NCI-H146 (cell line): ENCODE data around the gene DAZAP1.

Experiments
- DNase-seq: peaks from one replicate; lab custom pipeline; 2025; lab: John Stamatoyannopoulos, UW

Gene DAZAP1

GRCh38 chr19:1377176-1377964 lies 30.0 kb upstream of the DAZAP1 start:
- no peak for DNase-seq

DNA sequence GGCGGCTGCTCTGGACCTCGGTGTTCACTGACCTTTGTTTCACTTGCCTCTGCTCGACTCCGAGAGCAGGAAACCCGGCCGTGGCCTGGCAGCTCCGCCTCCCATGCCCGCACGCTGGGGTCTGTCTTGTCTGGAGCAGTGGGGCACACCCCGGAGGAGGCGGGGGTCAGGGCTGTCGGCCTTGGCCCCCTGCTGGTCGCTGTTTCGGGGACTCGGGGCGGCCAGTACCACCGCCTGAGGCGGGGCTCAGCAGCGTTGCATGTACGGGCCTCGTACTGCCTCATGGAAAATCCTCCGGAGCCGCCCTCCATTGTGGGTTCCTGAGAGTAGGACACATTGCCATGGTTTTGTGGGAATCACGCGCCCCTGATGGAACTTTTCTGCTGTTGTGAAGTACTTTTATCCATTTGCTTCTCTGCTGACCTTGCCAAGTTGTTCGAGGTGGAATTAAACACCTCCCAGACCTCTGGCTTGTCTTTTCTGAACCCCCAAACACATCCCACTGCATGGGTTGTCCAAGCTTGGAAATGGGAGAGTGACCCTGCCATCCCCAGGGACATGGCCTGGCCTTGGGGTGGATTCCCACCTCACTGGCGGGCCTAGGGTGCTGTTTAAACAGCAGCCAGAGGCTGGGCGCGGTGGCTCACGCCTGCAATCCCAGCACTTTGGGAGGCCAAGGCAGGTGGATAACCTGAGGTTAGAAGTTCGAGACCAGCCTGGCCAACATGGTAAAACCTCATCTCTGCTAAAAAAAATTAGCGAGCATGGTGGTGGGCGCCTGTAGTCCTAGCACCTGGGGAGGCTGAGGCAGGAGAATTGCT lies 29.2 kb upstream of the DAZAP1 start:
- DNase-seq: no peak

DNA sequence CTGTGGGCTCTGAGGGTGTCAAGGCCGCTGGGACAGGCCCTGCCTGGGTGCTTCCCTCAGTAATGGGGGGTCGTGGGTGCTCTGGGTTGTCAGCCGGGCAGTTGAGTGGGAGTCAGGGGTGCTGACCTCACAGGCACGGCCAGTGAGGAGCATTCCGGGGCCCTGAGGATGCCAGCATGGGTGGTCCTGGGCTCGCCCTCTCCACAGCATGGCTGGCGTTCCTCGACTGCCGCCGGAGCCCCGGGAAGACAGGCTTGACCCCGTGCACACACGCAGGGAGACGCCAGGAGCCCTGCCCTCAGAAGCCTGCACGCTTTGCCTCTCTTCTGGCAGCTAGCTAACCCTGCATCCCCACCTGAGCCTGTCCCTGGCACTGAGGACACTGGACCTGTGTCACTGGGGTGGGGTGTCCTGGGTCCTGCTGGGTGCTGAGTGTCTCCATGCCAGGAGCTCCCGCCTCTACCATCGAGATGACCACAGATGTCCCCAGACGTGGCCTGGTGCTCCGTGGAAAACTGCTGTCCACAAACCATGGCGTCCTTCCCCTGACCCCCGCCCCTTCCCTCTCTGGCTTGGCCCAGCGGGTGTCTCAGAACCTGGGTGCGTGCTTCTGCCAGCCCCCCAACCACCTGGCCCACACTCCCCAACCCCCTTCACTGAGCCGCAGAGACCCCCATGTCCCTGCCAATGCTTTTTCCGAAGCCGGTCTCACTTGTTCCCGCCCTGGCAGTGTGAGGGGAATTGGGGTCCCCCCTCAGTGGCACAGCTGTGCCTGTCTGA lies 28.1 kb upstream of the DAZAP1 start:
- DNase-seq: no peak

DNA sequence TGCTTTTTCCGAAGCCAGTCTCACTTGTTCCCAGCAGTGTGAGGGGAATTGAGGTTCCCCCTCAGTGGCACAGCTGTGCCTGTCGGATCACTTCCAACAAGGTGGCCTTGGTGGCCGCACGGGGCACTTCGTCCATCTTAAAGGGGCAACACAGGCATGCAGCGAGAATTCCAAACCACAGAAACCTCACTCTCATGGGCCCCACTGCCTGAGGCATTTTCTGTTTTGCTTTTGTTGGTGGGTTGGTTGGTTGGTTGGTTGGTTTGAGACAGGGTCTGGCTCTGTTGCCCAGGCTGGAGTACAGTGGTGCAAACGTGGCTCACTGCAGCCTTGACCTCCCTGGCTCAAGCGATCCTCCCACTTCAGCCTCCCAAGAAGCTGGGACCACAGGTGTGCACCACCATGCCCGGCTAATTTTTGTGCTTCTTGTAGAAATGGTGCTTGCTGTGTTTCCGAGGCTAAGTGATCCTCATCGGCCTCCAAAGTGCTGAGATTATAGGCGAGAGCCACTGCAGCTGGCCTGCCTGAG lies 27.4 kb upstream of the DAZAP1 start:
- DNase-seq: no peak

DNA sequence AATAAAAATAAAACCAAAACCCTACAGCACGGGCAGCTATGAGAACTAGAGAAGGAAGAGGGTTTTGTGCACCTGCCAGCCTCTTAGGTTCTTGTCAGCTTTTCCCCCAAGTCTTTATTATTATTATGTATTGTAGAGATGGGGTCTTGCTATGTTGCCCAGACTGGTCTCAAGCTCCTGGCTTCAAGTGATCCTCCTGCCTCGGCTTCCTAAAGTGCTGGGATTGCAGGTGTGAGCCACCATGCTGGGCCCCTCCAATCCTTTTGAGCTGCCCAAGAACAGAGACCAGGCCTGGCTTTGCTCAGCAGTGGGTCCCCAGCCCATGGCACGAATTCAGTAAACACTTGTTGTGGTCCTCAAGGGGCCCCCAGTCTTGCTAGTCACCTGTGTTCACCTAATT lies 25.1 kb upstream of the DAZAP1 start:
- DNase-seq: no peak

DNA sequence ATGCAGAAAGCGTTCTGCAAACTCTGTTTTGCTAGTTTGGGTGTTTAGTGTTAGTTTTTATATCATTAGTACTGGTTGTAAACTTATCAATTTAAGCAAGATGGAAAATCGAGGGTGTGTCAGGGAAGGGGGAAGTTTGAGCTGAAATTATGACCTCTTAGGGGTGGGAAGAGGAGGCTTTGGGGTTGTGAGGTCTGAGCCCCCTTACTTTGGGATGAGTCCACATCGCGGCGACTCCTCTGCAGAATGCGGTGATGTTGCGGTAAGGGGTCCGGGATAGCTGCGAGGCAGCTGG lies 24.4 kb upstream of the DAZAP1 start:
- DNase-seq: no peak

DNA sequence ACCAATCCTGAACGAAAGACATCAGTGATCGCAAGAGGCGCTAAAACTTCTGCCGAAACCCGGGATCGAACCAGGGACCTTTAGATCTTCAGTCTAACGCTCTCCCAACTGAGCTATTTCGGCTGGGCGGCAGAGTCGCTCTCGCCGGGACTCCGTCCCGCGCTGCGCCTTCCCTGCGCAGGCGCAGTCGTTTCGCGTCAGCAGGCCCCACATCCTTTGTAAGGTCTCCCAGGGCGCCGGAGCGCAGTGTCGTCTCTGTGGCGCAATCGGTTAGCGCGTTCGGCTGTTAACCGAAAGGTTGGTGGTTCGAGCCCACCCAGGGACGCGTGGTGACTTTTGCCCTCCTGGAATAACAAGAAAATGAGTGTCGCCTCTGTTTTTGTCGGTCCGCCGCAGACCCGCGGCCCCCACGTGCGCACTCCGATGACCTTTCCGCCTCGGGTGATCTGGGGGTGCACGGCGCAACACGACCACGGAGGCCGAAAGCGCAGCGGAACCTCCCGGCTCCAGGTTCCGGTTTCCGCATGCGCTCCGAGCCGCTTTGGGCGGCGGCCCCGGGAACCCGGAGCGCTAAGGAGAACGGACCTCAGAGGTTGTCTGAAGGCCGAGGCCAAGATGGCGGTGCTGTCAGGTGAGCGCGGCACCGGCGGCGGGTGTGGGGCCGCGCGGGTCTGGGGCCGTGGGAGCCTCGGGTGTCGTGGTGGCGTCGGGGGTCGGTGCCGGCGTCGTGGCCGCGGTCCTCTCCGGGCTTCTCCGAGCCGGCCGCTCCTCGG lies 23.9 kb upstream of the DAZAP1 start, which contains the start of gene NDUFS7:
NDUFS7 (plus strand) TSS at position 596 of the 773 bp plus-strand sequence; CDS start at position 616, 20 bp downstream.
- DNase-seq: peak; percentile 73

- no peak for DNase-seq
These were observed 23.3 kb upstream of the DAZAP1 start for GRCh38 chr19:1384085-1384462.

DNA sequence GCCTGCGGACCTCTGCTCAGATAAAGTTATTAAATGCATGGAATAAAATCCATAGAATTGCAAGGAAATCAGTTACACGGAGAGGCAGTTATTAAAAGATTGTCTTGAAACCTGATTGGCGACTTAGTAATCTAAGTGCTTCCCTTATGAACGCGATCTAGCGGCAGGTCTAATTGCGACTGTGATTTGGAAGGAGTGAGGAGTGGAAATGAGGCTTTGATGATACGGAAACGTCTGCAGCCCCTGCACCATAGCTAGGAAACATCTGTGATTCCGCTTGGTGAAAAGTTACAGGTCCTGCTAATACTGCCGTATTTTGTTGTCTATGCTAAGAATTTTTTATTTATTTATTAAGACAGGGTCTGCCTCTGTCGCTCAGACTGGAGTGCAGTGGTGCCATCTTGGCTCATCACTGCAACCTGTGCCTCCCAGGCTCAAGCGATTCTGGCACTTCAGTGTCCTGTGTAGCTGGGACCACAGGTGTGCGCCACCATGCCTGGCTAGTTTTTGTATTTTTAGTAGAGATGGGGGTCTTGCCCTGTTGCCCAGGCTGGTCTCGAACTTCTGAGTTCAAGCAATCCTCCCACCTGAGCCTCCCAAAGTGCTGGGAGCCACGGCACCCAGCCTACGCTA lies 22.8 kb upstream of the DAZAP1 start:
- no peak for DNase-seq

- DNase-seq: no peak
These were observed 21.6 kb upstream of the DAZAP1 start for GRCh38 chr19:1385816-1386215.

DNA sequence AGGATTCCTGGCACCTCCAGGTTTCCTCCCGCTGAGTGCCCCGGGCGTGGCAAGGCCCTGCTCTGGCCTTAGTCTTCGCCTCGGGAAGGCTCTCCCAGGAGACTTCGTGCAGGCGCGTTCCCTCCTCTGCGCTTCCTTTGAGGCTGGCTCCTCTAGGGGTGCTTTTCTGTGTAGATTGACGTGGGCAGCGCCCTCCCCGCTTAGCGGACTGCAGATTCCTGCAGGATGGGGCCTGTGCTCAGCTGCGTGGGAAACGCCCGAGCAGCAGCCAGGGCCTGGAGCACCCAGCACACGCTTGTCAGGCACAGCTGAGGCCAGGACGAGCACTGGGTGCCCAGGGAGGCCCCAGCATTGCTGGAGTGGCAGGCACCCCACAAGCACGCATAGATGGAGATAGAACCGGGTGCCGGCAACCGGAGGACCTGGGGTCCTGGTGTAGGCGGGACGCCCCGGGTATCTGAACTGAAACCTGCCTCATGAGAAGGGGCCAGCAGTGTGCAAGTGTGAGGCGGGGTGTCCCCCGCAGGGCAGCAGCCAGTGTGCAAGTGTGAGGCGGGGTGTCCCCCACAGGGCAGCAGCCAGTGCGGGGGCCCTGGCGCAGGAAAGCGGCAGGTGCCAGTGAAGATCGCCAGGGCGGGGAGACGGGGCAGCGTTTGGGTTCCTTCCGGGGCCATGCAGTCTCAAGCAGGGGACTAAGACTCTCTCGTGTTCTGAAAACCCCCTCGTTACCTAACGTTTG lies 20.3 kb upstream of the DAZAP1 start:
- no peak for DNase-seq

- DNase-seq: no peak
These were observed 19.4 kb upstream of the DAZAP1 start for GRCh38 chr19:1387684-1388636.

- DNase-seq: no peak
These were observed 18.8 kb upstream of the DAZAP1 start for GRCh38 chr19:1388637-1389026.

DNA sequence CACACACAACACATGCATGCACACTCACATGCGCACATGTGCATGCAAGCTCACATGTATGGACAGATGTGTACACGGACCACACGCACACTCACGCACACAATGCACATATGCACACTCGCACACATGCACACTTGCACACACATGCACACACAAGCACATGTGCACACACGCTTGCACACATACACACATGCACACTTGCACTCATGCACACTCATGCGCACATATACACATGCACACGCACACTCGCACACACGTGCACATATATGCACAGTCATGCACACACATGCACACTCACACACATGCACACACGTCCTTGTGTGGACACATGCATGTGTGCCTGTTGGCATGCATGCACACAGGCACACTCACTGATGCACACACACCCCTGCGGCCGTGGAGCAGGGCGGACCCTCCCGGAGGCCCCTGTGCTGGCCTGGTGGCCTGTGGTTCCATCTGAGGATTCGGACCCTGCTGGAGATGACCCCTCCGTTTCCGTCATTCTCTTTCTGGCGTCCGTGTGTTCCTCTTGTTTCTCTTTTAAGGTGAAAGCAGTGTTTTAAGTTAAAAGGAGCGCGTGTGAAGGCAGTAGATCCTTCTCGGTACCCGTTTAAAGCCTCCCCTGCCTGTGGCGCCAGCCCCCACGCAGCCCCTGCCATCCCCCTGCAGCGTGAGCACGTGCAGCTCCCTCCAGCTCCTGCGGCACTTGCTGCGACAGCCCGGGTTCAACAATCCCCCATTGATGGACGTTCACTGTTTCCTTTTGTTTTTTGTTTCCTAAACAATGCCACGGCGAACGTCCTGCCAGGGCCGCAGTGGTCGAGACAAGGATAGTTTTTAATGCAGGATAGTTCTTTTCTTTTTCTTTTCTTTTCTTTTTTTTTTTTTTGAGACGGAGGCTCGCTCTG lies 18.1 kb upstream of the DAZAP1 start:
- DNase-seq: no peak

DNA sequence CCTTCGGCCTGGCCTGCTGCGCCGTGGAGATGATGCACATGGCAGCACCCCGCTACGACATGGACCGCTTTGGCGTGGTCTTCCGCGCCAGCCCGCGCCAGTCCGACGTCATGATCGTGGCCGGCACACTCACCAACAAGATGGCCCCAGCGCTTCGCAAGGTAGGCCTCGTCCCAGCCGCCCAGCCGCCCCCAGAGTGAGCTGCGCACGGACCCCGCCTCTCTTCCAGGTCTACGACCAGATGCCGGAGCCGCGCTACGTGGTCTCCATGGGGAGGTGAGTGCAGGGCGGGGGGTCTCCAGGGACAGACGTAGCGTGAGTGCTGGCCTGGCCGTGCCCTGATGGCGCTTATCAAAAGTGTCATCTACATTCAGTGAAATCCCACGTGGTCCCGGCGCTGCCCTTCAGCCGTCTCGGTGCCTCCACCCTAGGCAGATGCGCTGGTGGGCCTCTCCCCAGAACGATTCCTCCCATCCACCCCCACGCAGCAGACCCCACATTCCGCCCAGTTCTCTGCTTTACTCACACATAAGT lies 16.4 kb upstream of the DAZAP1 start:
- DNase-seq: no peak

DNA sequence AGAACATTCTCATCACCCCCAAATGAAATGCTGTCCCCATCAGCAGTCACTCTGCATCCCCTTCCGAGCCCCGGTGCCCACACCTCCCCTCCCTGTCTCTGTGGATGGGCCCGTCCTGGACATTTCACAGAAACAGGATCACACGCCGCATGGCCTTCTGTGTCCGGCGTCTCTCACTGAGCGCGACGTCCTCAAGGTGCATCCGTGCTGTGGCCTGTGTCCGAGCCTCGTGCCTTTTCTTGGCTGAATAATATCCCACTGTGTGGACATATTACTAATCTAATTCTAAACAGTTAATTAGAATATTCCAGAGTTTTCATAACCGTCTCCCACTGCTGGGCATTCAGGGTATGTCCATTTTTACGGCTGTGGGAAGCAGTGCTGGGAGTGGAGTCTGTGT lies 15.0 kb upstream of the DAZAP1 start:
- DNase-seq: no peak

GRCh38 chr19:1392939-1393530 lies 14.4 kb upstream of the DAZAP1 start:
- no peak for DNase-seq

DNA sequence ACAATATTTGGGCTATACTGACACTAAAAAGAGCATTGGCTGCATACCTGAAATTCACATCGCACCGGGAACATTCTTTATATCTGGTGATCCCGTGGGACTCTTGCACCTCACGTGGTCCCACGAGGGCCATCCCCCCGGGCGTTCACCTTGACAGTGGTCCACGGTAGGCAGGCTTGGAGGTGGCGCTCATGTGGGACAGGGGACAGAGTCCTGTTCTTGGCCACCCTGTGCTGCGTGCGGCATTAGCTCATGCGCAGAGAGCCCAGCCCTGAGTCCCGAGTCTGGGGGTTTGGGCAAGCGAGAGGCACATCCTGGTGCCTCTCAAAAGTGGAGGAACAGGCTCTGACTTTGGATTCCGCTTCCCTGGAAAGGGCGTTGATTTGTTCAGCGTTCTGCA lies 13.5 kb upstream of the DAZAP1 start:
- DNase-seq: no peak
